Measurements from ENCODE around the gene SLX4IP.

The SLX4IP gene

GRCh38 chr20:10670501-10671220 is 235.6 kb downstream of the SLX4IP start:
- CTCF ChIA-PET, result interaction anchor here (0.5 to 1.6 kb wide), 5 partner anchors 22 to 199 kb away, joined by 3 to 6 read pairs (median 4); no protein-coding TSS in a partner anchor
- Mint-ChIP-seq H3K27me3 (peaks cover 80% of the 10 kb centered on the region), H3K4me1 (peaks cover 25% of the 10 kb centered on the region), H3K27ac (no peak overlapping the region), H3K9me3 (no peaks in the 10 kb centered on the region), H3K4me3 (no peak overlapping the region), H3K36me3 (no peaks in the 10 kb centered on the region)
- no peak for DNase-seq

GRCh38 chr20:10671221-10671918 is 236.3 kb downstream of the SLX4IP start:
- CTCF ChIA-PET, result interaction anchor here (0.5 to 1.7 kb wide), 6 partner anchors 8 to 199 kb away, joined by 3 to 6 read pairs (median 4); no protein-coding TSS in a partner anchor
- Mint-ChIP-seq H3K27ac (no peak overlapping the region), H3K4me1 (peaks cover 25% of the 10 kb centered on the region), H3K36me3 (no peaks in the 10 kb centered on the region), H3K9me3 (no peaks in the 10 kb centered on the region), H3K27me3 (peaks cover 80% of the 10 kb centered on the region), H3K4me3 (no peak overlapping the region)
- peak; percentile 48 for DNase-seq

GRCh38 chr20:10671919-10672623 is 237.0 kb downstream of the SLX4IP start:
- Mint-ChIP-seq H3K4me3 (peak overlapping the region; percentile 71), H3K4me1 (peaks cover 25% of the 10 kb centered on the region), H3K27ac (no peak overlapping the region), H3K36me3 (no peaks in the 10 kb centered on the region), H3K27me3 (peaks cover 83% of the 10 kb centered on the region), H3K9me3 (no peaks in the 10 kb centered on the region)
- DNase-seq, result peak; percentile 28
- CTCF ChIA-PET, result interaction anchor here (1.3 to 1.7 kb wide), 4 partner anchors 9 to 200 kb away, joined by 4 to 6 read pairs (median 4); no protein-coding TSS in a partner anchor

- no peak overlapping the region for H3K27ac Mint-ChIP-seq
- H3K36me3 Mint-ChIP-seq, result no peaks in the 10 kb centered on the region
- peak; percentile 61 for DNase-seq
- peak overlapping the region; percentile 71 for H3K4me3 Mint-ChIP-seq
- H3K4me1 Mint-ChIP-seq, result peaks cover 25% of the 10 kb centered on the region
- peaks cover 87% of the 10 kb centered on the region for H3K27me3 Mint-ChIP-seq
- no peaks in the 10 kb centered on the region for H3K9me3 Mint-ChIP-seq
- CTCF ChIA-PET, result interaction anchor here (1.7 kb wide), 1 partner anchor 9 kb away, joined by 5 read pairs; no protein-coding TSS in a partner anchor
Observed at GRCh38 chr20:10672624-10673127, 237.6 kb downstream of the SLX4IP start.

GRCh38 chr20:10673176-10673841 is 238.2 kb downstream of the SLX4IP start:
- no peaks in the 10 kb centered on the region for H3K9me3 Mint-ChIP-seq

GRCh38 chr20:10673842-10674683 is 239.0 kb downstream of the SLX4IP start, which contains the start of gene JAG1:
Gene JAG1, minus strand, starts transcription at chr20:10673999. Its CDS starts 469 bp downstream, at chr20:10673530.
- peak within 1 kb of the TSS; percentile 79 for H3K4me3 Mint-ChIP-seq
- H3K36me3 Mint-ChIP-seq, result no peaks in the 10 kb centered on the region
- peak; percentile 67 for DNase-seq
- CTCF ChIA-PET, result interaction anchor here (1.6 kb wide), 1 partner anchor 10 kb away, joined by 3 read pairs; no protein-coding TSS in a partner anchor
- no peaks in the 10 kb centered on the region for H3K9me3 Mint-ChIP-seq
- H3K4me1 Mint-ChIP-seq, result peaks cover 25% of the 10 kb centered on the region
- H3K27me3 Mint-ChIP-seq, result peaks cover 89% of the 10 kb centered on the region
- H3K27ac Mint-ChIP-seq, result no peak within 1 kb of the TSS

More at GRCh38 chr20:10673176-10673841, 238.2 kb downstream of the SLX4IP start:
- Mint-ChIP-seq H3K27me3 (peaks cover 87% of the 10 kb centered on the region), H3K4me1 (peaks cover 25% of the 10 kb centered on the region), H3K4me3 (peak overlapping the region; percentile 79), H3K27ac (no peak overlapping the region), H3K36me3 (no peaks in the 10 kb centered on the region)
- peak; percentile 25 for DNase-seq
- CTCF ChIA-PET, result no interaction called here

- H3K27me3 Mint-ChIP-seq, result peaks cover 84% of the 10 kb centered on the region
- H3K4me3 Mint-ChIP-seq, result peak overlapping the region; percentile 43
- no peaks in the 10 kb centered on the region for H3K9me3 Mint-ChIP-seq
- CTCF ChIA-PET, result interaction anchor here (1.6 kb wide), 1 partner anchor 9 kb away, joined by 3 read pairs; no protein-coding TSS in a partner anchor
- H3K27ac Mint-ChIP-seq, result no peak overlapping the region
- peak; percentile 54 for DNase-seq
- peaks cover 25% of the 10 kb centered on the region for H3K4me1 Mint-ChIP-seq
- no peaks in the 10 kb centered on the region for H3K36me3 Mint-ChIP-seq
Observed at GRCh38 chr20:10674684-10675449, 239.8 kb downstream of the SLX4IP start.

- Mint-ChIP-seq H3K27me3 (peaks cover 78% of the 10 kb centered on the region), H3K36me3 (no peaks in the 10 kb centered on the region), H3K27ac (no peak overlapping the region), H3K9me3 (no peaks in the 10 kb centered on the region), H3K4me3 (peak overlapping the region; percentile 43), H3K4me1 (peaks cover 25% of the 10 kb centered on the region)
- CTCF ChIA-PET, result interaction anchor here (1.6 kb wide), 1 partner anchor 8 kb away, joined by 3 read pairs; no protein-coding TSS in a partner anchor
- DNase-seq, result no peak
Observed at GRCh38 chr20:10675450-10675848, 240.3 kb downstream of the SLX4IP start.

GRCh38 chr20:10676518-10676917 is 241.4 kb downstream of the SLX4IP start:
- CTCF ChIA-PET, result no interaction called here
- DNase-seq, result no peak
- H3K27me3 Mint-ChIP-seq, result peaks cover 67% of the 10 kb centered on the region
- no peak overlapping the region for H3K4me3 Mint-ChIP-seq
- no peak overlapping the region for H3K27ac Mint-ChIP-seq
- H3K36me3 Mint-ChIP-seq, result no peaks in the 10 kb centered on the region
- no peaks in the 10 kb centered on the region for H3K9me3 Mint-ChIP-seq
- H3K4me1 Mint-ChIP-seq, result peaks cover 20% of the 10 kb centered on the region

Data from activated naive CD4-positive, alpha-beta T cell treated with anti-CD3 and anti-CD28 coated beads, Interleukin-2, amount 10 ng/mL, durations not matched to agents 7 days and 5 days (primary cell).